HT1080 (cell line): Measurements from ENCODE around the gene LRRC55. TPM values are rescaled to one million over a fixed set of nuclear protein-coding genes. Genes with fewer than 3 reads are reported as not detected.

Experiments
- DNase-seq: peaks from one replicate; pipeline ENCODE4 v3.0.0-alpha.2; 2015; ENCODE audit warnings: low read depth
- total RNA-seq: library from RNA; depleted of rRNA; stranded (reverse); fragments of >200 nt; shearing (Covaris generic); gene quantifications from 2 replicates; pipeline ENCODE4 v1.2.3, GENCODE V29; 2014

Gene LRRC55
- total RNA-seq, 1 experiment from 2014 or later: not detected

- DNase-seq: no peak
Observed at GRCh38 chr11:57200917-57201316, 19.2 kb downstream of the LRRC55 start.

GRCh38 chr11:57202281-57202680, 20.5 kb downstream of the LRRC55 start:
- DNase-seq: no peak

DNA sequence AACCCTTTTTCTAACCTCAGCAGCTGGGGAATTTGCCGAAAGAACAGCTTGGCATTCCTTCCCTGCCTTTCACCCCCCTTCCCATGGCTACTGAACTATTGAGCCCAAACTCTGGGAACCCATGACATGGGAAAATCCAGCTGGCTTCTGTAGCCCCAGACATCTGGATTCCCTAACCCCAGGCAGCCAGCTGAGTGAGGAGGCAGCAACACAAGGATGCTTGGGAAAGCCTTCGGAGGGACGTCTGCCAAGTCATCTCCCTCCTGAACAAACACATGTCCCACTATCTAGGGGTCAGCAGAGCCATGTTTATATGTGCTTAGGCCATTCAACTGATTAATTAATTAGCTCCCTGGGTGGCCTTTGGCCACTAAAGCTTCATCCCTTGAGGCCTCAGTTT, 21.6 kb downstream of the LRRC55 start:
- DNase-seq: no peak

- DNase-seq: no peak
Observed at GRCh38 chr11:57203882-57204480, 22.2 kb downstream of the LRRC55 start.

DNA sequence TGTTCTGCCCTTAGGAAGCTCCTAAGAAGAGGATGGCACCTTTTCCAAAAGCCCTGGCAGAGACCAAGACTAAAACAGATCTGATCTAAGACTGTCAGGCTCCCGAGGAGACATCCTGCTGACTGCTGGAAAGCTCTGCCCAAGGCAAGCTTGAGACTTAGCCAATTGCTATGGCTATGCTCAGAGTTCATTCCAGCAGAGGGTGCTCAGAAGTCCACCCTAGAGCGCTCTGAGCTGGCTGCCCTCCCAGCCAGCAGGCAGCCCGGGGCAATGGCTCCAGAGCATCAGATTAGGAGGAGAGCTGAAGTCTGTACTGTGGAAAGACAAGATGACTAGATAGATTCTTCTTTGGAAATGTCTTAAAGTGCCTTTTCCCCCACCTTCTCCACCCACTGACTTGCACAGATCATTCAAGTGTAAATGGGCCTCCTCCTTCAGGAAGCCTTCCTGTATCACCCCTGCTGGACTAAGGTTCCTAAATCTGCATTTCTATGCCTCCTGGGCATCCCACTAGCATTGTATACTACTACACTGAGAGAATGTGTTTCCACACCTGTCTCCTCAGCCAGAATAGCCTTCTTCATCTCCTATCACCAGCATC, 23.4 kb downstream of the LRRC55 start:
- peak; percentile 3 for DNase-seq

GRCh38 chr11:57207168-57207567, 25.4 kb downstream of the LRRC55 start:
- no peak for DNase-seq

GRCh38 chr11:57210781-57211180, 29.0 kb downstream of the LRRC55 start:
- no peak for DNase-seq

DNA sequence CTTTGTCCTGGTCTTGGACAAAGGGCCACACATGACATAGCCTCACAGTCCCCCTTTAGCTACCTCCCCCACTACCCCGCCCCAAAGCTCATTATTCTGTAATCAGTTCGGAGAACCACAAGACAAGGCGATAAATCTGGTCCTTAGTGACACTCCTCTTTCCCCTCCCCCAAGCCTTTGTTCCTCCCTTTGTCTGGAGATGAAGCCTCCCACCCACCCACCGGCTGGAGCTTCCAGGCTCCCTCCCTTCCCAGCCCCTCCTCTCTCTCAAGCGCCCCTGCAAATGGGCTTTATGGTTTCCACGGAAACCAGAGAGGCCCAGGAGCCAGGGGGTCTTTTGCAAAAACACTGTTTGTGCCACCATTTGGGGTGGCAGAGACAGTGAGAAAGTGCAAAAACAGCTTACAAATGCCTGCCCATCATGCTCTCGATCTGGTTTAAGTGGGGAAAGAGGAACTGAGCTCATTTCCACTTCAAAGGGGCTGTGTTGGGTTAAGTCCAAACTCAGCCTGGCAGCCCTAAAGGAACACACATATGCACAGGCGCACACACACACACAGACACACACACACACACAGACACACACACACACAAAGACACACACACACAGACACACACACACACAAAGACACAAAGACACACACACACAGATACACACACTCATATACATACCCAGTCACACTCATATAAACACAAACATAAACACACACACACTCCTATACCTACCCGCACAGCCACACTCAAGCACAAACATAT, 31.8 kb downstream of the LRRC55 start:
- no peak for DNase-seq

DNA sequence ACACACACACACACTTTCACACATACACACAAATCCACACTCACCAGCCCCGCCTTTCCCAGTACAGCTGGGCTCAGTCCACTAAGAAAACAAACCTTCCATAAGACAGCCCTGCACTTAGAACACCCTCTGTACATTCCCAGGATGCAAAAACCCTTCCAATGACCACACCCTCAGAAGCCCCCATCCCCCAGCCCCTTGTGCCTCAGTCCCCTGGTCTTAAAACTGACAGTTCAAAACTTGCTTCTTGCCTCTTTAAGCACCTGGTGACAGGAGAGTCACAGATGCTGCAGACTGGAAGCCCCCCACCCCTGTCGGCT, 32.3 kb downstream of the LRRC55 start:
- DNase-seq: no peak

- peak; percentile 16 for DNase-seq
Observed at GRCh38 chr11:57214494-57214893, 32.7 kb downstream of the LRRC55 start.

DNA sequence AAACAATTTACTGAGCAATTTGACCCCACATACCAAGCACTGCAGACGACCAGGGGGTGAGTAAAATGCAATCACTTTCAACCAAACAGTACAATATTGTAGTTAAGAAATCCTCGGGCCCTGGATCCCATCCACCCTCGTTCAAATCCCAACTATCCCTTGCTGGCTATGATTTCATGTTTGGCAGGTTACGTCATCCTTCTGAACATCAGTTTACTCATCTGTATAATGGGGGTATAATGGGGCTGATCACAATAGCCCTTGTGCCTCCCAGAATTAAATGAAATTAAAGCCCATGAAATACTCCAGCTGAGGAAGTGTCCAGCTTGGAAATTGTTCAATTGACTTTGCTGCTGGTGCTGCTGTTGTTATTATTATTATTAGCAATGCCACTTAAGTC, 34.7 kb downstream of the LRRC55 start:
- no peak for DNase-seq

DNA sequence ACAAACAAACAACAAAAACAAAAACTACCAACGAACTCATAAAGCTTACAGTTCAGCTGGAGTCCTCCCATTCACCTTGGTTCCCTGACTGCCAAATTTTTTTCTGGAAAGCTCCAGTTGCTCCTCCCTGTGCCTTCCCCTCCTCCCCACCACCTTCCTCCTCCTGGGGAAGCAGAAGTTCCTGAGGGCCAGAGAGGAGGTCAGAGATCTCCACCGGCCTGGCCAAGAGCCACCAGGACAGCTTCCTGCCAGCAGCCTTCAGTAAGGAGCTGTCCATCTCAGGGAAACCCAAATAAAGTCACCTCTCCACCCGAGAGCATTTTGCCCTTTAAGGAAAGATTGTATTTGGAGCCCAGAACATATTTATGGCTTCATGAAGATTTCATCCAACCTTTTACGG, 35.3 kb downstream of the LRRC55 start:
- DNase-seq: no peak

DNA sequence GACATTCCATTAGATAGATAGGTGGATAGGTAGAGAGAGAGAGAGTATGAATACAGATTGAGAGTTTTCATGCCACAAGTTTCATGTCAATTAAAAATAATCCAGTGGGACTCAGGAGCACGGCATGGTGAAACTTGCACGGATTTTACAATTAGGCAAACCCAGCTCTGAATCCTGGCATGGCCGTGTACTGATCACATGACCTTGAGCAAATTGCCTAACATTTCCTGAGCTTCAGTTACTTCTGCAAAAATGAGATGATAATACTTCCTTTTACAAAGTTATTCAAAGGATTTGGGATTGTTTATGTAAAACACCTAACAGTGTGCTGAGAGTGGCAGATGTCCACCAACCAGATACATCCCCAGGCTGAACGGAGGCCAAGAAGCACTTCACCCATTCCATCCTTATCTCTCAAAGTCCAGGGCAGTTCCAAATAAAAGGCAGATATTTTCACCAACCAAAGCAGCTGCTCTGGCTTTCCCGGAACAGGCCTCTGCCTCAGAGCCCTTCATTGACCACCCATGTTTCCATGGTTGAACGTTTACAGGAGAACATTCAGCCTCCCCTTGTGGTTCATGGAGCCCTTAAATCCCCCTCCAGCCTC, 37.4 kb downstream of the LRRC55 start:
- no peak for DNase-seq

GRCh38 chr11:57222239-57222638, 40.5 kb downstream of the LRRC55 start:
- no peak for DNase-seq

DNA sequence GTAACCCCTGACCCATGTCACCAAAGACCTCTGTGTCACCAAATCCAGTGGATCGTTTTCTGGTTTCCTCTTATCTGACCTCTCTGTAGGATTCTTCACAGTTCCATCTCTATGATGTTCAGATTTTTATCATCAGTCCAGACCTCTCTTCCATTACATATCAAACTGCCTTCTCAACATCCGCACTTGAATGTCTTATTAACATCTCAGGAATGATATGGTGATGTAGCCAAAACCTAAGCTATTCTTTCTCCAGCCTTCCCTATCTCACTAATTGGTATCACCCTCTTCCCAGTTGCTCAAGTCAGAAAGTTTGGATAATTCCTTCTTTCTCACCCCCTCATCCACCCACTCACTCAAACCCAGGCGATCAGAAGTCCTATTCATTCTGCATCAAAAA, 41.8 kb downstream of the LRRC55 start:
- no peak for DNase-seq

DNA sequence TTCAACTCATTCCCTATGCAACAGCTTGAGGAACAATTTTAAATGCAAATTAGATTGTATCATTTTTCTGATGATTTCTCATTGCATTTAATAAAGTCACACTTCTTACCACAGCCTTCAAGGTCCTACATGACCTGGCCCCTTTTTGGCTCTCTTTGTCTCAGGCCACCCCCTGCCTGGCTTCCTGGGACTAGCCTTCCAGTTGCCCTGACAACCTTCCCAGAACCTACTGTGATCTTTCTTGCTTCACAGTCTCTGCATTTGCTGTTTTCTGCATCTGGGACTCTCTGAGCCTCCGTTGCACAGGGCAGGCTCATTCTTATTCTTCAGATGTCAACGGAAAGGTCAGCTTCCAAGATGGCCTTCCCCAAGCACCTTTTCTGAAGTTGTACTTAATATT, 42.4 kb downstream of the LRRC55 start:
- no peak for DNase-seq

GRCh38 chr11:57224537-57224936, 42.8 kb downstream of the LRRC55 start:
- DNase-seq: peak; percentile 70

- DNase-seq: no peak
Observed at GRCh38 chr11:57228600-57228999, 46.8 kb downstream of the LRRC55 start.

DNA sequence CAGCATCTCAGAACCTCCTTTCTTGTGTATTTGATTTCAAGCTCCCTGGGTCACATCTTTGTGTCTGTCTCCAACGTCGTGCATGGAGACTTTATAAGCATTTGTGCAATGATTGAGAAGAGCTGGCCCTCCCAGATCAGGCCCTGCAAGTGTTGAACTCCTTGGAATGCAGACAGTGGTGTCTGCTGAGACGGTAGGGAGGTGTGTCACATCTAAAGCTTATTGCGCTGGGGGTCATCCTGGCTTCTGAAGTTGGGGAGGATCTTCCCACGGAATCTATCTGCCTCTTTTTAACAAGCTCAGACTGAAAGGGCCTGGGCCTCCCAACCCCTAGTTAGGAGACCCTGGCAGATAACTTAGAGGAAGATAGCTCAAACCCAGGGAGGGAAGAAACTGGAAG, 48.6 kb downstream of the LRRC55 start:
- no peak for DNase-seq

DNA sequence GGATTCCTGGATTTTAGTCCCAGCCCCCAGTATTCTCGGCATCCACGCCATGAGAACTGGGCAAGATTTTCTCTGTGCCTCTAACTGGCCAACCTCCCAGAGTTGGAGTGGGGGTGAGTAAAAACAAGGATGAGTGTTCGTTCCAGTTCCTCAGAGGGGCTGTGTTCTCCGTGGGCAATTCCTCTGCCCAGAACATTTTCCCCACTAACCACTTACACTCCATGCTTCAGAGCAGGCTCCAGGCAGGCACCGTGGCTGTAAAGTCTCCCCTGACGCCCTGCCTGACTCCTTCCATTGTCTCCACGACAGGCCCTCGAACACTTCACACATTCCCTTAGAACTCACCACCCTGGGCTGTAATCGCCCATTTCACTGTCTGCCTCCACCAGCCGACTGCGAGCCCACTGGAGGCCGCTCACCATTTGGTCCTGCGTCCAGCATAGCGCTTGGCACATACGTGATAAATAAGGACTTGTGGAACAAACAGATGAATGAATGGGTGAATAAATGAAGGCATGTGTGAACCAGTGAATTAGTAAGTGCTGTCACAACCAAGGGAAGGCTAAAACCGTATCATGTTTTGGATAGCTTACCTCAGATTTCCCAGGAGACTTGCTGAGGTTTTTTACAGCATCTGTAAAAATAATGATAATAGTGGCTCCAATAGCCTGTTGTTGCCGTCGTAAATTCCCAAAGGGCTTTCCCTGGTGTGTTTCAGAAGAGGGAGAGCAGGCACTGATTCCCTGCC, 49.2 kb downstream of the LRRC55 start:
- DNase-seq: no peak

DNA sequence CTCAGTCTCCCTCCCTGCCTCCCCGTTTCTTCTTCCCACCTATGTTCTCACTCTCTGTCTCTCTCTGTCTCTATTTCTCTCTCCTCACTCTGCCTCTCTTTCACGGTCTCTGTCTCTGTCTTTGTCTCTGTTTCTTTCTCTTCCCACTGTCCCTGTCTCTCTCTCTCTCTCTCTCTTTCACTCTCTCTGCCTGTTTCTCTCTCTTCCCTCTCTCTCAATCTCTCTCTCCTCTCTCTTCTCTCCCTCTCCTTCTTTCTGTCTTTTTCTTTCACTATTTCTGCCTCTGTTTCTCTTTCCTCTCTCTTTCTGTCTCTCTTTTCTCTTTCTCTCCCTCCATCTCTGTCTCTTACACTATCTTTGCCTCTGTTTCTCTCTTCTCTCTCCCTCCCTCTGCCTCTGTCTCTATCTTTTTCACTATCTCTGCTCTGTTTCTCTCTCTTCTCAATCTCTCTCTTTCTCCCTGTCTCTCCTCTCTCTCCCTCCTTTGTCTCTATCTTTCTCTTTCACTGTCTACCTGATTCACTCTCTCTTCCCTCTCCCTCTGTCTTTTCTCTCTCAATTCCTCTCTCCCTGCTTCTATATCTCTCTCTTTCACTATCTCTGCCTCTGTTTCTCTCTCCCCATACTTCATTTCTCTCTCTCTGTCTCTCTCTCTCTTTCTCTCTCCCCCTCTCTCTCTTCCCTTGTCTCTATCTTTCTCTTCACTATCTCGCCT, 49.9 kb downstream of the LRRC55 start:
- DNase-seq: no peak
